Heart left ventricle (tissue), 16 donors: ENCODE results near the gene TBCK. TPM values are rescaled to one million over a fixed set of nuclear protein-coding genes. Genes with fewer than 3 reads are reported as not detected.

ENCODE experiments used
- ATAC-seq, 4 donors: fragments of 200-7000 bp; cut with Tn5 transposase; one replicate each; pipeline ENCODE4 v1.9.1; 2020 to 2022; ENCODE audit warnings: moderate library complexity in 4 of 4, mild to moderate bottlenecking in 3 of 4, moderate number of reproducible peaks in 1 of 4
- DNase-seq, 5 donors: peaks; one replicate each; pipeline ENCODE4 v3.0.0-alpha.2; 2020
- H3K27ac ChIP-seq, 12 donors: fragments of 200-600 bp; sonication (generic) in 4 of 12; one replicate each; pipeline versions ENCODE4 v1.5.0 to v1.8.0; 2016 to 2022; ENCODE audit warnings: mild to moderate bottlenecking in 2 of 12
- H3K27me3 ChIP-seq, 9 donors: fragments of 200-600 bp; sonication (generic) in 2 of 9; one replicate each; pipeline versions ENCODE4 v1.5.1 to v1.8.0; 2016 to 2022; ENCODE audit warnings: mild to moderate bottlenecking in 3 of 9
- H3K36me3 ChIP-seq, 9 donors: fragments of 200-600 bp; sonication (generic) in 2 of 9; one replicate each; pipeline versions ENCODE4 v1.5.0 to v1.8.0; 2018 to 2022; ENCODE audit warnings: mild to moderate bottlenecking in 2 of 9
- H3K4me1 ChIP-seq, 12 donors: fragments of 200-600 bp; sonication (generic) in 4 of 12; one replicate each; pipeline versions ENCODE4 v1.5.0 to v1.8.0; 2016 to 2022; ENCODE audit warnings: mild to moderate bottlenecking in 3 of 12
- H3K4me3 ChIP-seq, 12 donors: fragments of 200-600 bp; sonication (generic) in 4 of 12; one replicate each; pipeline versions ENCODE4 v1.5.0 to v1.8.0; 2017 to 2022; ENCODE audit warnings: mild to moderate bottlenecking in 9 of 12, moderate library complexity in 4 of 12
- H3K9me3 ChIP-seq, 12 donors: fragments of 200-600 bp; sonication (generic) in 4 of 12; one replicate each; pipeline versions ENCODE4 v1.5.0 to v1.8.0; 2016 to 2022; ENCODE audit warnings: mild to moderate bottlenecking in 1 of 12
- CTCF ChIP-seq, 12 donors: fragments of 200-600 bp; sonication (generic) in 4 of 12; IDR thresholded peaks; one replicate each; pipeline versions ENCODE4 v1.5.0 to v1.8.0; 2018 to 2022; ENCODE audit warnings: antibody characterized with exemption in 12 of 12, mild to moderate bottlenecking in 5 of 12
- POLR2A ChIP-seq, 2 donors: fragments of 450-650 bp; IDR thresholded peaks; one replicate each; pipeline ENCODE4 v1.6.1; 2017; ENCODE audit warnings: antibody characterized with exemption in 2 of 2, mild to moderate bottlenecking in 2 of 2, moderate library complexity in 2 of 2
- WGBS, 4 donors: extraction: QIAGEN DNeasy Blood & Tissue Kit in 2 of 4; methylation state at CpG; one replicate each; pipeline versions ENCODE4 v1.1.5 to v1.1.7; 2013 to 2018; 5-methylcytosine and 5-hydroxymethylcytosine counted together
- intact Hi-C, 10 donors: fragments of 100-400 bp; cut with DNase I; formaldehyde crosslinking; loops; one replicate each; pipeline versions ENCODE4 v1.11.1 to v1.14.2; 2022
- polyA plus RNA-seq, 2 donors: library from polyadenylated mRNA; stranded (reverse); fragments of 200-250 nt; gene quantifications; one replicate each; pipeline ENCODE4 v1.2.3, GENCODE V29; 2013
- total RNA-seq, 9 donors: library from RNA; depleted of rRNA in 2 of 9; stranded (reverse); fragments of >200 nt in 2 of 9; fragmentation: NEBNext Ultra II Directional in 3 of 9; extraction: Animal tissue kit (Norgen Biotek cat#: 25700) in 3 of 9; gene quantifications; one replicate each; pipeline versions ENCODE4 v1.1.0 to v1.2.4, GENCODE V29; 2016 to 2023
- donor health status: ischemic (EF 13 %, LVEDD 7.1; RV severe dilation, severe dysfunction).
- donor health status: healthy with polysubstance abuse.
- donor health status: DM: no; HTN: yes; CAD: no.
- donor health status: DM: no; HTN: no; CAD: no.
- donor health status: ischemic (EF 25% LVEDD 6.9; RV normal size, moderate dysfunction).
- donor health status: ischemic (EF 25% LVEDD 5.7; RV mildly dilated, moderate dysfunction).
- donor health status: healthy.
- donor health status: DM: yes; HTN: yes; CAD: no.
- donor health status: ischemic (EF 35%, LVEDD 5.7; RV mildly dilated, moderate dysfunction).
- donor health status: nonischemic (EF 11% LVEDD 7.7; RV severe dilation, severe dysfunction).
- donor health status: DM: yes; HTN: yes; CAD: no.
- donor health status: PGD.
- donor health status: ischemic (EF 29% LVEDD 5.4; RV normal size, mild dysfunction).
- donor health status: nonischemic (EF 23%, LVEDD 6.1; RV moderate dilation, normal function).

The TBCK gene
- total and polyA plus RNA-seq, 11 donors = 5.0 to 27.1 (median 14.6) TPM

- Histone ChIP-seq H3K9me3 (peaks cover 0 to 26% (median 3%) of the 10 kb centered on the region in 12 donors), H3K4me1 (peaks cover 0 to 14% (median 5%) of the 10 kb centered on the region in 12 donors), H3K36me3 (peaks cover 0 to 63% (median 44%) of the 10 kb centered on the region in 9 donors), H3K27me3 (no peaks in the 10 kb centered on the region), H3K27ac (no peak overlapping the region), H3K4me3 (no peak overlapping the region)
- no peak for TF ChIP-seq CTCF (IDR thresholded peaks at IDR 0.05)
- no peak for TF ChIP-seq POLR2A (IDR thresholded peaks at IDR 0.05)
- intact Hi-C loops = no loop called here
- WGBS, 4 donors = 88 to 98% (median 90%) methylated on average over 1 of the region's 1 CpG
- ATAC-seq = no peak
- DNase-seq = no peak
Observed at GRCh38 chr4:106340774-106341173, 24.8 kb upstream of the TBCK start.

- no peak for ATAC-seq
- WGBS, 4 donors = 91 to 96% (median 93%) methylated on average over 4 of the region's 4 CpGs
- no peak overlapping the region for H3K4me3 ChIP-seq
- no peak for DNase-seq
- peaks cover 0 to 9% (median under 1%) of the 10 kb centered on the region in 12 donors for H3K4me1 ChIP-seq
- peaks cover 0 to 68% (median 52%) of the 10 kb centered on the region in 9 donors for H3K36me3 ChIP-seq
- TF ChIP-seq CTCF (IDR thresholded peaks at IDR 0.05) = no peak
- no peak for TF ChIP-seq POLR2A (IDR thresholded peaks at IDR 0.05)
- no peak overlapping the region for H3K27ac ChIP-seq
- peaks cover 0 to 26% (median 3%) of the 10 kb centered on the region in 12 donors for H3K9me3 ChIP-seq
- intact Hi-C loops = no loop called here
- H3K27me3 ChIP-seq = no peaks in the 10 kb centered on the region
Observed at GRCh38 chr4:106339431-106339830, 23.4 kb upstream of the TBCK start.

- Histone ChIP-seq H3K27ac (no peak overlapping the region), H3K9me3 (peaks cover 0 to 26% (median 3%) of the 10 kb centered on the region in 12 donors), H3K4me1 (peaks cover 0 to 3% (median 0%) of the 10 kb centered on the region in 12 donors), H3K4me3 (no peak overlapping the region), H3K27me3 (no peaks in the 10 kb centered on the region), H3K36me3 (peaks cover 0 to 74% (median 60%) of the 10 kb centered on the region in 9 donors)
- TF ChIP-seq POLR2A (IDR thresholded peaks at IDR 0.05) = no peak
- ATAC-seq = no peak
- no peak for DNase-seq
- intact Hi-C loops = no loop called here
- 95 to 100% (median 97%) methylated on average over 2 to 3 of the region's 3 CpGs for WGBS, 4 donors
Observed at GRCh38 chr4:106338671-106339070, 22.7 kb upstream of the TBCK start.

GRCh38 chr4:106337916-106338315, 21.9 kb upstream of the TBCK start:
- Histone ChIP-seq H3K27me3 (no peaks in the 10 kb centered on the region), H3K4me3 (no peak overlapping the region), H3K4me1 (no peaks in the 10 kb centered on the region), H3K36me3 (peaks cover 0 to 78% (median 67%) of the 10 kb centered on the region in 9 donors), H3K9me3 (peaks cover 0 to 26% (median 3%) of the 10 kb centered on the region in 12 donors), H3K27ac (no peak overlapping the region)
- intact Hi-C loops = no loop called here
- TF ChIP-seq POLR2A (IDR thresholded peaks at IDR 0.05) = no peak
- TF ChIP-seq CTCF (IDR thresholded peaks at IDR 0.05) = no peak
- ATAC-seq = no peak
- DNase-seq = no peak

GRCh38 chr4:106336618-106337017, 20.6 kb upstream of the TBCK start:
- intact Hi-C loops = no loop called here

More at GRCh38 chr4:106336618-106337017, 20.6 kb upstream of the TBCK start:
- Histone ChIP-seq H3K27ac (no peak overlapping the region), H3K27me3 (no peaks in the 10 kb centered on the region), H3K36me3 (peaks cover 0 to 91% (median 80%) of the 10 kb centered on the region in 9 donors), H3K4me3 (no peak overlapping the region), H3K9me3 (peaks cover 0 to 24% (median 3%) of the 10 kb centered on the region in 12 donors), H3K4me1 (no peaks in the 10 kb centered on the region)
- no peak for DNase-seq
- ATAC-seq = no peak
- TF ChIP-seq POLR2A (IDR thresholded peaks at IDR 0.05) (no peak), CTCF (IDR thresholded peaks at IDR 0.05) (no peak)
- 96 to 99% (median 98%) methylated on average over 3 of the region's 3 CpGs for WGBS, 4 donors
